ENCODE data around the gene ACOT6.
"Not testable (repeated sequence)": the region's sequence is repeated elsewhere in the genome, so short reads cannot be mapped to it uniquely, and the experiment has no call there.

ACOT6 gene

GRCh38 chr14:73644531-73645247 lies 32.4 kb downstream of the ACOT6 start, which contains the start of gene DNAL1:
DNAL1 (plus strand) TSS chr14:73644986; CDS start chr14:73645040, 54 bp downstream.
- no peaks in the 10 kb centered on the region for H3K9me3 Mint-ChIP-seq
- H3K4me3 Mint-ChIP-seq: peak within 1 kb of the TSS; percentile 98
- H3K4me1 Mint-ChIP-seq: peaks cover 25% of the 10 kb centered on the region
- H3K27me3 Mint-ChIP-seq (ENCODE audit: low read depth, poor library complexity): peaks cover 7% of the 10 kb centered on the region
- TF ChIP-seq CTCF (IDR thresholded peaks at IDR 0.05): no peak
- peak; percentile 94 for DNase-seq
- H3K36me3 Mint-ChIP-seq (ENCODE audit: low read depth): peaks cover 4% of the 10 kb centered on the region
- H3K27ac Mint-ChIP-seq: peak within 1 kb of the TSS; percentile 73

- Mint-ChIP-seq H3K4me1 (peaks cover 25% of the 10 kb centered on the region), H3K36me3 (ENCODE audit: low read depth) (peaks cover 4% of the 10 kb centered on the region), H3K27ac (peak overlapping the region; percentile 73), H3K4me3 (peak overlapping the region; percentile 98), H3K9me3 (no peaks in the 10 kb centered on the region), H3K27me3 (ENCODE audit: low read depth, poor library complexity) (peaks cover 4% of the 10 kb centered on the region)
- no peak for DNase-seq
- no peak for TF ChIP-seq CTCF (IDR thresholded peaks at IDR 0.05)
Observed at GRCh38 chr14:73645248-73645610, 32.9 kb downstream of the ACOT6 start.

- H3K27me3 Mint-ChIP-seq (ENCODE audit: low read depth, poor library complexity): no peaks in the 10 kb centered on the region
- no peak for DNase-seq
- no peak overlapping the region for H3K4me3 Mint-ChIP-seq
- no peaks in the 10 kb centered on the region for H3K9me3 Mint-ChIP-seq
- TF ChIP-seq CTCF (IDR thresholded peaks at IDR 0.05): no peak
- H3K27ac Mint-ChIP-seq: no peak overlapping the region
- no peaks in the 10 kb centered on the region for H3K4me1 Mint-ChIP-seq
- peaks cover 38% of the 10 kb centered on the region for H3K36me3 Mint-ChIP-seq (ENCODE audit: low read depth)
Observed at GRCh38 chr14:73651005-73651404, 38.7 kb downstream of the ACOT6 start.

- Mint-ChIP-seq H3K4me3 (no peak overlapping the region), H3K27ac (no peak overlapping the region), H3K27me3 (ENCODE audit: low read depth, poor library complexity) (no peaks in the 10 kb centered on the region), H3K9me3 (no peaks in the 10 kb centered on the region), H3K4me1 (no peaks in the 10 kb centered on the region), H3K36me3 (ENCODE audit: low read depth) (peaks cover 55% of the 10 kb centered on the region)
- no peak for DNase-seq
- TF ChIP-seq CTCF (IDR thresholded peaks at IDR 0.05): no peak
Observed at GRCh38 chr14:73655851-73656250, 43.5 kb downstream of the ACOT6 start.

GRCh38 chr14:73659202-73659601 lies 46.9 kb downstream of the ACOT6 start:
- H3K4me3 Mint-ChIP-seq; H3K27me3 Mint-ChIP-seq (ENCODE audit: low read depth, poor library complexity); DNase-seq; H3K27ac Mint-ChIP-seq; H3K9me3 Mint-ChIP-seq; H3K4me1 Mint-ChIP-seq: not testable (repeated sequence)
- peaks cover 46% of the 10 kb centered on the region for H3K36me3 Mint-ChIP-seq (ENCODE audit: low read depth)

- no peak overlapping the region for H3K27ac Mint-ChIP-seq
- peaks cover 50% of the 10 kb centered on the region for H3K36me3 Mint-ChIP-seq (ENCODE audit: low read depth)
- no peaks in the 10 kb centered on the region for H3K27me3 Mint-ChIP-seq (ENCODE audit: low read depth, poor library complexity)
- no peak overlapping the region for H3K4me3 Mint-ChIP-seq
- TF ChIP-seq CTCF (IDR thresholded peaks at IDR 0.05): no peak
- no peak for DNase-seq
- peaks cover 3% of the 10 kb centered on the region for H3K9me3 Mint-ChIP-seq
- no peaks in the 10 kb centered on the region for H3K4me1 Mint-ChIP-seq
Observed at GRCh38 chr14:73660511-73660910, 48.2 kb downstream of the ACOT6 start.

All from nephron progenitor cell (in vitro differentiated cells).